Urinary bladder (tissue), 4 donors: ENCODE data around the gene FBXO34. TPM values are rescaled to one million over a fixed set of nuclear protein-coding genes. Genes with fewer than 3 reads are reported as not detected.

Experiments
- DNase-seq: peaks from one replicate; pipeline ENCODE4 v3.0.0-alpha.2; 2015; ENCODE audit errors: extremely low spot score
- H3K27ac ChIP-seq: one replicate; pipeline ENCODE4 v1.5.1; 2013; ENCODE audit warnings: low read depth, mild to moderate bottlenecking, moderate library complexity
- H3K36me3 ChIP-seq: one replicate; pipeline ENCODE4 v1.6.1; 2013; ENCODE audit warnings: mild to moderate bottlenecking, moderate library complexity; ENCODE audit not compliant: insufficient read depth
- H3K4me1 ChIP-seq: one replicate; pipeline ENCODE4 v1.6.1; 2013; ENCODE audit warnings: mild to moderate bottlenecking, moderate library complexity; ENCODE audit not compliant: insufficient read depth
- H3K4me3 ChIP-seq: one replicate; pipeline ENCODE4 v1.5.1; 2013; ENCODE audit warnings: low read depth, low read length
- WGBS: extraction: QIAGEN DNeasy Blood & Tissue Kit; methylation state at CpG from one replicate; pipeline ENCODE4 v1.1.7; 2013; 5-methylcytosine and 5-hydroxymethylcytosine counted together
- polyA plus RNA-seq: library from polyadenylated mRNA; stranded (reverse); fragments of 200-250 nt; gene quantifications from one replicate; pipeline ENCODE4 v1.2.3, GENCODE V29; 2013
- total RNA-seq: library from RNA; depleted of rRNA; stranded (reverse); fragments of >200 nt; gene quantifications from one replicate; pipeline ENCODE4 v1.2.3, GENCODE V29; 2014
- donor health status: healthy with polysubstance abuse.
- donor health status: healthy.

Gene FBXO34
- total and polyA plus RNA-seq, 2 donors: 12.1 to 39.0 TPM

GRCh38 chr14:55353686-55354467 lies 82.7 kb downstream of the FBXO34 start:
- Histone ChIP-seq H3K4me3 (no peak overlapping the region), H3K27ac (no peak overlapping the region), H3K4me1 (no peaks in the 10 kb centered on the region), H3K36me3 (no peaks in the 10 kb centered on the region)
- WGBS: 88% methylated on average over 11 of the region's 11 CpGs
- no peak for DNase-seq

GRCh38 chr14:55354500-55354899 lies 83.3 kb downstream of the FBXO34 start:
- H3K36me3 ChIP-seq: no peaks in the 10 kb centered on the region

DNA sequence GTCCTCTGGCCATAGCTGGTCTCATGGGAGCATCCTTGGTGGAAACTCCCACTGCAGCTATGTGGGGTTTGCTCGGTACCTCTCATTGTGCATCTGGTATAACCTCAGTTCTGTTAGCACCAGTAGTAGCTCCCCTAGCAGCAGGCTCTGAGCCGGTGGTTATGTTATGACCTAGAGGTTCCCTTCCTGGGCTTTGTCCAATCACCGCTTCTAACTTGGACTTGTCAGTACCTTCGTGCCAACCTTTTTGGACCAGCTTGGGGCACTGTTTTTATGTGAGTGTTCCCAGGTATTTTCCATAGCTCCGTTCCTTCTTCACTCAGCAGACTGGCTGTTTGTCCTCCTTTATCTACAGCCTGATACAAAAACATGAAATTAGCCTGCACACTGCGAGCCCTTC lies 84.7 kb downstream of the FBXO34 start:
- no peak overlapping the region for H3K27ac ChIP-seq
- H3K36me3 ChIP-seq: no peaks in the 10 kb centered on the region
- no peak for DNase-seq
- H3K4me1 ChIP-seq: no peaks in the 10 kb centered on the region
- no peak overlapping the region for H3K4me3 ChIP-seq
- WGBS: 92% methylated on average over 6 of the region's 6 CpGs

More at GRCh38 chr14:55354500-55354899, 83.3 kb downstream of the FBXO34 start:
- Histone ChIP-seq H3K27ac (peak overlapping the region; percentile 24), H3K4me1 (no peaks in the 10 kb centered on the region), H3K4me3 (no peak overlapping the region)
- WGBS: 42% methylated on average over 5 of the region's 5 CpGs
- DNase-seq: no peak

DNA sequence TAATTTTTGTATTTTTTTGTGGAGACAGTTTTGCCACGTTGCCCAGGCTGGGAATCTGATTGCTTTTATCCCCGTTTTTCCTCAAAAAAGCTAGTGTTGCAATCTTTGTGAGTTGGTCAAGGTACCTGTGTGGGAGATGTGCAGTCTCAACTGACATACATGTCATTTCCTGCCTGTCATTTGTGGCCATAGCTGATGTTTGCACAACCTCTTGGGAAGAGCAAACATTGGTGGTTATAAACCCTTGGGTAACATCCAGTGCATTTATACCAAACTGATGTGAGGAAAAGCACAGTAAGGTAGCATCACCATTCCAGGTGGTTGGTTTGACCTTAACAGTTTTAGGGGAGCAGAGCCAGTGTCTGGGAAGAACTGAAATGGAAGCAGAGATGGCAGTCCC lies 85.7 kb downstream of the FBXO34 start:
- H3K4me1 ChIP-seq: no peaks in the 10 kb centered on the region
- 86% methylated on average over 2 of the region's 2 CpGs for WGBS
- DNase-seq: no peak

GRCh38 chr14:55359307-55359706 lies 88.1 kb downstream of the FBXO34 start:
- H3K4me3 ChIP-seq: no peak overlapping the region
- DNase-seq: no peak
- WGBS: 80% methylated on average over 4 of the region's 4 CpGs
- no peaks in the 10 kb centered on the region for H3K36me3 ChIP-seq
- H3K4me1 ChIP-seq: no peaks in the 10 kb centered on the region
- H3K27ac ChIP-seq: no peak overlapping the region

More for the DNA sequence above, 85.7 kb downstream of the FBXO34 start:
- H3K36me3 ChIP-seq: no peaks in the 10 kb centered on the region
- no peak overlapping the region for H3K4me3 ChIP-seq
- H3K27ac ChIP-seq: no peak overlapping the region

- H3K36me3 ChIP-seq: no peaks in the 10 kb centered on the region
- no peaks in the 10 kb centered on the region for H3K4me1 ChIP-seq
- H3K27ac ChIP-seq: no peak overlapping the region
- H3K4me3 ChIP-seq: no peak overlapping the region
- DNase-seq: no peak
- WGBS: 86% methylated on average over 2 of the region's 2 CpGs
Measured at GRCh38 chr14:55361190-55361589, 90.0 kb downstream of the FBXO34 start.

- Histone ChIP-seq H3K4me1 (no peaks in the 10 kb centered on the region), H3K27ac (no peak overlapping the region), H3K4me3 (no peak overlapping the region), H3K36me3 (no peaks in the 10 kb centered on the region)
- DNase-seq: no peak
- 39% methylated on average over 3 of the region's 3 CpGs for WGBS
Measured at GRCh38 chr14:55366271-55366670, 95.0 kb downstream of the FBXO34 start.

DNA sequence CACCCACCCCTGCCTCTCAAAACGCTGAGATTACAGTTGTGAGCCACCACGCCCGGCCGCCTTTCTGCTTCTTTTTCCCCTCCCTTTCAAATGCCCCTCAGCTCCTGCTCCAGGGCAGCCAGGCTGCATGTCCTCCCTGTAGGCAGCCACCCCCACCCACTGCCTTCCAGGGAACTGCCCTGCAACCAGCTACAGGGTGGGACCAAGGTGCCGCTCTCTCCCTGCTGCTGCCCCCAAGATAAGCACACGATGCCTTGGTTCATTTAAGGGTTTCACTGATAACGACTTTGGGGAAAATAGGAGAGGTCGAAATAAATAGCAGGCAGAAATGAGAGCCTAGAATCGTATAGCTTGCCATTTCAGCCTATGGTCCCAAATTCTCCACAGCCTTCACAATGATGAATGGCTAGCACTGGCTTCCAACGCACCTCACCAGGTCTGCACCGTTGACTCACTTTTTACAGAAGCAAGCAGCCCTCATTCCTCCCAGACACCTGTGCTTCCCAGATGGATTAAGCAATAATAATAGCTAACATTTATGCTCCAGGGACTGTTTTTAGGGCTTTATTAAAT lies 99.7 kb downstream of the FBXO34 start:
- DNase-seq: no peak
- no peak overlapping the region for H3K27ac ChIP-seq
- H3K4me3 ChIP-seq: no peak overlapping the region
- H3K4me1 ChIP-seq: no peaks in the 10 kb centered on the region
- 90% methylated on average over 11 of the region's 11 CpGs for WGBS
- peaks cover 3% of the 10 kb centered on the region for H3K36me3 ChIP-seq

- 98% methylated on average over 1 of the region's 1 CpG for WGBS
- H3K4me3 ChIP-seq: no peak overlapping the region
- peaks cover 3% of the 10 kb centered on the region for H3K36me3 ChIP-seq
- no peak overlapping the region for H3K27ac ChIP-seq
- no peaks in the 10 kb centered on the region for H3K4me1 ChIP-seq
- no peak for DNase-seq
Measured at GRCh38 chr14:55372423-55372822, 101.2 kb downstream of the FBXO34 start.

DNA sequence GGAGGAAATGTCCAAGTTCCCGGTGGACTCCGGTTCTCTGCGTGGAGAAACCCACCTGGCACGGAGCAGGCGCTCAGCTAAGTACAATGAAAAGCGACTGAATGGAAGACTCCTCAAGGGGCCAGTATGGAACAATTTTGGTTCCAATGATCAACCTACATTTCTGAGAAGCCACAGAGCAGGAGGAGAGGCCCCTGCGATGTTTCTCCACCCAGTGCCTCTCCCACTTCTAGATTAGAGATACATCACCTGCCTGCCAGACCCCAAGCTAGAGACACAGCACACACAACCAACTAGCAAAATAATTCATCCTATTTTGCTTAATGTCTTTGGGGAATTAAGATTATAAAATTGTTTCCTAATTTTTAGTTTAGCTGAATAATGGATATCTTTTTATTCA lies 101.6 kb downstream of the FBXO34 start:
- peaks cover 3% of the 10 kb centered on the region for H3K36me3 ChIP-seq
- WGBS: 95% methylated on average over 7 of the region's 7 CpGs
- no peaks in the 10 kb centered on the region for H3K4me1 ChIP-seq
- H3K4me3 ChIP-seq: no peak overlapping the region
- DNase-seq: no peak
- no peak overlapping the region for H3K27ac ChIP-seq

GRCh38 chr14:55373784-55374705 lies 102.8 kb downstream of the FBXO34 start:
- no peaks in the 10 kb centered on the region for H3K4me1 ChIP-seq
- DNase-seq: no peak
- peaks cover 3% of the 10 kb centered on the region for H3K36me3 ChIP-seq
- H3K27ac ChIP-seq: no peak overlapping the region
- 87% methylated on average over 5 of the region's 5 CpGs for WGBS
- no peak overlapping the region for H3K4me3 ChIP-seq

DNA sequence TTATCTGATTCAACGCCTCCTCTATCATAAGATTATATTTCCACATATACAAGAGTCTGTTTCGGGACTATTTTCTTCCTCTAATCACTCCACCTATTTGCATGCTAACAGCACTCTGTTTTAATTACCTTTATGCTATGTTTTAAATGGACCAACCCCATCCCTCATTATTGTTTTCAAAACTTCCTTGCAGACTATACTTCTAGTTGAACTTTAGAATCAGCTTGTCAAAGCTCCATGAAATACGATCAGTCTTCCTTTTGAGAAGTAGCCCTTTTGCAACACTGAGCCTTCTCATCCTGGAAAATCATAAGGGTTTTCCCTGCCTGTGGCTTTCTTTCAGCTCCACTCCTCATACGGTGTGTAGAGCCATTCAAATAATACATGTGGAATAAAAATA lies 103.5 kb downstream of the FBXO34 start:
- H3K4me3 ChIP-seq: no peak overlapping the region
- no peak for DNase-seq
- WGBS: 93% methylated on average over 4 of the region's 4 CpGs
- H3K36me3 ChIP-seq: peaks cover 3% of the 10 kb centered on the region
- no peak overlapping the region for H3K27ac ChIP-seq
- H3K4me1 ChIP-seq: no peaks in the 10 kb centered on the region

DNA sequence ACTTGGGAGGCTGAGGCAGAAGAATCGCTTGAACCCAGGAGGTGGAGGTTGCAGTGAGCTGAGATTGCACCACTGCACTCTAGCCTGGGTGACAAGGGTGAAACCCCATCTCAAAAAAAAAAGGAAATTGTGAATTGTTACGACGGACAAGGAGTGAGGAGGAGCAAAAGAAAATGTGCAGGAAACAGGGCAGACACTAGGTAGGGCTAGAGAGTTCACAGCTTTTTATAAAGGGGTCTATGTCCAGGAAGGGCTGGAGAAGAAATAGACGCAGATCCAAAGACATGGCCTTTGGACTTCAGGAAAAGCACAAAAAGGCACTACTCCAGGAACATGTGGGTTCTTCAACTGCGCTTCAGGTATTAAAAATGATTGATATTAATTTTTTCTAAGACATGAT lies 106.0 kb downstream of the FBXO34 start:
- 94% methylated on average over 5 of the region's 5 CpGs for WGBS
- H3K4me3 ChIP-seq: no peak overlapping the region
- H3K36me3 ChIP-seq: peaks cover 1% of the 10 kb centered on the region
- no peak overlapping the region for H3K27ac ChIP-seq
- no peak for DNase-seq
- H3K4me1 ChIP-seq: no peaks in the 10 kb centered on the region
